Suppressor macrophage treated with lipopolysaccharide for 4 hours (primary cell): ENCODE results near the gene AGT.
"Not testable (repeated sequence)": the region's sequence is repeated elsewhere in the genome, so short reads cannot be mapped to it uniquely, and the experiment has no call there.

Source experiments
- DNase-seq: peaks from one replicate; pipeline ENCODE4 v3.0.0-alpha.2; 2020

Gene AGT

GRCh38 chr1:230743899-230744298 lies 30.0 kb upstream of the AGT start:
- no peak for DNase-seq

- DNase-seq: no peak
Observed at GRCh38 chr1:230739564-230740290, 25.8 kb upstream of the AGT start.

- no peak for DNase-seq
Observed at GRCh38 chr1:230737622-230738262, 23.8 kb upstream of the AGT start.

GRCh38 chr1:230735447-230735846 lies 21.5 kb upstream of the AGT start:
- DNase-seq: no peak

- no peak for DNase-seq
Observed at GRCh38 chr1:230730977-230731376, 17.1 kb upstream of the AGT start.

- DNase-seq: no peak
Observed at GRCh38 chr1:230728710-230729392, 14.9 kb upstream of the AGT start.

GRCh38 chr1:230725256-230726012 lies 11.5 kb upstream of the AGT start:
- DNase-seq: no peak

- not testable (repeated sequence) for DNase-seq
Observed at GRCh38 chr1:230721849-230722522, 8.1 kb upstream of the AGT start.

- no peak for DNase-seq
Observed at GRCh38 chr1:230717251-230717650, 3.3 kb upstream of the AGT start.

- DNase-seq: not testable (repeated sequence)
Observed at GRCh38 chr1:230716453-230716852, 2.5 kb upstream of the AGT start.

GRCh38 chr1:230715510-230715909 lies 1.6 kb upstream of the AGT start:
- DNase-seq: no peak

- no peak for DNase-seq
Observed at GRCh38 chr1:230713547-230713914, 391 bp downstream of the AGT start.

- no peak for DNase-seq
Observed at GRCh38 chr1:230713138-230713537, 784 bp downstream of the AGT start.

- DNase-seq: no peak
Observed at GRCh38 chr1:230712470-230712942, 1.4 kb downstream of the AGT start.

- no peak for DNase-seq
Observed at GRCh38 chr1:230711245-230711644, 2.7 kb downstream of the AGT start.

GRCh38 chr1:230710543-230710904 lies 3.4 kb downstream of the AGT start:
- DNase-seq: no peak

GRCh38 chr1:230709619-230710542 lies 4.0 kb downstream of the AGT start:
- DNase-seq: no peak

GRCh38 chr1:230708631-230709580 lies 5.0 kb downstream of the AGT start:
- DNase-seq: no peak

- DNase-seq: no peak
Observed at GRCh38 chr1:230707732-230708630, 5.9 kb downstream of the AGT start.
